ENCODE measurements around the gene AOC3.
"Not testable (repeated sequence)": the region's sequence is repeated elsewhere in the genome, so short reads cannot be mapped to it uniquely, and the experiment has no call there.

AOC3 gene

DNA sequence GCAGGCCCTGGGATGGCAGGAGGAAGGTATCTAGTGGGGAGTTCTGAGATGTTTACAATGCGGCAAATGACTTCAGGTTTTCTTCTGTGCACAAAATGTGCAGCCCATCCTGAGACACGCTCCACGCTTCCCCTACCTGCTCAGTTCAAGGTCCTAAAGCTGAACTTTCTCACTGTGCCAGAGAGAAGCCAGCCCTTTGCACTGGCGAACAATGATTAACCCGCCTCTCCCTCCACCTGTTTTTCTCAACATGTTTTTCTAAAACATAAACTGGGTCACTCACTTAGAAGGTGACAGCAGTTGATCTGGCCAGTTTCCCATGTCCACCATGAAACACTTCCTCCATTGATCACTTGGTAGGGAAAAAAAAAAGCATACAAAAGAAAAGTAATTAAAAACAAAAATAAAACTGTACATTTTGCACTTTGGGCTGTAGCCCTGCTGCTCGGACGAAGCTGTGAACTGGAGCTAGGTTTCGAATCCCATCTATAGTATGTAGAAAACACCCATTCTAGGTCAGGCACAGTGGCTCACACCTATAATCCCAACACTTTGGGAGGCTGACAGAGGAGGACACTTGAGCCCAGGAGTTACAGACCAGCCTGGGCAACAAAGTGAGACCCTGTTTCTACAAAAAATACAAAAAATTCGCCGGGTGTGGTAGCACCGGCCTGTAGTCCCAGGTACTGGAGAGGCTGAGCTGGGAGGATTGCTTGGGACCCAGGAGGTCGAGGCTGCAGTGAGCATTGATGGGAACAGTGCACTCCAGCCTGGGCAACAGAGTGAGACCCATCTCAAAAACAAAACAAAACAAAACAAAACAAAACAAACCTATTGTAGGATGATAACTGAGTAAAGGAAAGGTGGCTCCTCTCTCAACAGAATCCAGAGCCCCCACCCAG, 43.5 kb downstream of the AOC3 start:
- DNase-seq: no peak

DNA sequence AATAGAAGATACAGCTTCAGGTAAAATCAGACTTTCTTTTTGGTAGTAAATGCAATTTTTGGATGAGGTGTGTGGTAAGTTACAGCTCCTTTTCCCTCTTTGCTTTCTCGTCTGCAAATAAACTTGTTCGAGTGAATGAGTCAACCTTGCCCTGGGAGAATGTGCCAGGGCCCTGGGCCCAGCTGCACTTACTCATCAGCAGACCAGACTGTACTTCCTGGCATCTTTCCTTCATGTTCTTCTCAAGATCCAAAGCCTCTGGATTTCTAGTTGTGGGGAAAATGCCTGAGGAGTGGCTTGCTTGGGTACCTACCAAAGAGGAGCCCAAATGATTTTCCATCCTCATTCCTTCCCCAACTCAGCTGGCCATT, 44.2 kb downstream of the AOC3 start:
- no peak for DNase-seq

DNA sequence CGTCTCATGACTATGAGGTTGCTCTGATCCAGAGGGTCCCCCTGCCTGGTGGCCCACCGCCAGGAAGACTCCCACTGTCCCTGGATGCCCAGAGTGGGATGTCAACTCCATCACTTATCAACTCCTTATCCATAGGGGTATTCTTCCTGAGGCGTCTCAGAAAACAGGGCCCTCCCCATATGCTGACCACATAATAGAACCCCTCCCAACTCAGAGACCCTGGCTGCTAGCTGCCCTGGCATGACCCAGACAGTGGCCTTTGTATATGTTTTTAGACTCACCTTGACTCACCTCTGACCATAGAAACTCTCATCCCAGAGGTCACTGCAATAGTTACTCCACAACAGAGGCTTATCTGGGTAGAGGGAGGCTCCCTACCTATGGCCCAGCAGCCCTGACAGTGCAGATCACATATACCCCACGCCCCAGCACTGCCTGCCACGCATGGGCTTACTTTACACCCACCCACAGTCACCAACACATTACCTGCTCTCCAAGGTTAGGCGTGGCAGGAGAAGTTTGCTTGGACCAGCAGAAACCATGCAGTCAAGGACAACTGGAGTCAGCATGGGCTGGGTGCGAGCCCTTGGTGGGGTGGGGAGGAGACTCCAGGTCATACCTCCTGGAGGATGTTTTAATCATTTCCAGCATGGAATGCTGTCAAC, 47.3 kb downstream of the AOC3 start:
- DNase-seq: no peak

DNA sequence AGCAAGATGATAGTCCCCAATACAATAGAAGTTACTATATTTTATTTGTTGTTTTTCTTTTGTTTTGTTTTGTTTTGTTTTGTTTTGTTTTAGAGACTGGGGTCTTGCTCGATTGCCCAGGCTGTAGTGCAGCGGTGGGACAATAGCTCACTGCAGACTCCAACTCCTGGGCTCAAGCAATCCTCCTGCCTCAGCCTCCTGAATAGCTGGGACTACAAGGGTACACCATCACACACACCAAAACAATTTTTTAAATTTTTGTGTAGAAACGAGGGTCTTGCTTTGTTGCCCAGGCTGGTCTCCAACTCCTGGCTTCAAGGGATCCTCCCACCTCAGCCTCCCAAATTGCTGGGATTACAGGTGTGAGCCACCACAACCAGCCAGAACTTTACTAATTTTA, 49.0 kb downstream of the AOC3 start:
- not testable (repeated sequence) for DNase-seq

DNA sequence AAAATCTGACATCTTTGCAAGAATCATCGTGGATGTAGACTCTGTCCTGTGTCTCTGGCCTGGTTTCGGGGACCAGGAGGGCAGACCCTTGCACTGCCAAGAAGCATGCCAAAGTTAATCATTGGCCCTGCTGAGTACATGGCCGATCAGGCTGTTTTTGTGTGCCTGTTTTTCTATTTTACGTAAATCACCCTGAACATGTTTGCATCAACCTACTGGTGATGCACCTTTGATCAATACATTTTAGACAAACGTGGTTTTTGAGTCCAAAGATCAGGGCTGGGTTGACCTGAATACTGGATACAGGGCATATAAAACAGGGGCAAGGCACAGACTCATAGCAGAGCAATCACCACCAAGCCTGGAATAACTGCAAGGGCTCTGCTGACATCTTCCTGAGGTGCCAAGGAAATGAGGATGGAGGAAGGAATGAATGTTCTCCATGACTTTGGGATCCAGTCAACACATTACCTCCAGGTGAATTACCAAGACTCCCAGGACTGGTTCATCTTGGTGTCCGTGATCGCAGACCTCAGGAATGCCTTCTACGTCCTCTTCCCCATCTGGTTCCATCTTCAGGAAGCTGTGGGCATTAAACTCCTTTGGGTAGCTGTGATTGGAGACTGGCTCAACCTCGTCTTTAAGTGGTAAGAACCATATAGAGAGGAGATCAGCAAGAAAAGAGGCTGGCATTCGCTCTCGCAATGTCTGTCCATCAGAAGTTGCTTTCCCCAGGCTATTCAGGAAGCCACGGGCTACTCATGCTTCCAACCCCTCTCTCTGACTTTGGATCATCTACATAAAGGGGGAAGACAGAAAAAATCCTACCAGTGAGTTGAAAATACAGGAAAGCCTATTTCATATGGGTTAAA, 49.7 kb downstream of the AOC3 start, which contains the start of gene G6PC1:
G6PC1 (plus strand) TSS at position 340 of the 872 bp plus-strand sequence; CDS start at position 418, 78 bp downstream.
- DNase-seq: no peak

DNA sequence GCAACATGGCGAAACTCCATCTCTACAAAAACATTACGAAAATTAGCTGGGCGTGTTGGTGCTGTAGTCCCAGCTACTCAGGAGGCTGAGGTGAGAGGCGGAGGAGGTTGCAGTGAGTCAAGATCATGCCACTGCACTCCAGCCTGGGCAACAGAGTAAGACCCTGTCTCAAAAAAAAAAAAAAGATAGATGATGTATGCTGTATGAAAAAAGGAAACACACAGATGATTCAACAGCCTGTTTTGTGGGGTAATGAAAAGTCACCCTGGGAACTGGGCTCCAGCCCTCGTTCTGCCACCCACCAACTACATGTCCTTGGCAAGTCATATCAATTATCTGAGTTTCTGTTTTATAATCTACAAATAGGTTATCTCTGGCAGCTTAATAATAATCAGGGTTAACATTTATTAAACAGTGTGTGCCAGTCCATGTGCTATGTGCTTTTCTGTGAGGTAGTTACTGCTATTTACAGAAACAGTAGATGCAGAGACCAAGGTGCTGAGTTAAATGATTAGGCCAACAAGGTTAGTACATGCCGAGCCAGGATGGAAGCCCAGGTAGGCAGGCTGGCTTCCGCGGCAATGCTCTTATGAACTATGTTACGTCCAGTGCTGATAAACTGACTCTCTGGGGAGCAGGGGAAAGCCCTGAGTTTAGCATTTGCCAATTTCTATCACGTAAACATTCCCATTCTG, 50.7 kb downstream of the AOC3 start:
- no peak for DNase-seq

DNA sequence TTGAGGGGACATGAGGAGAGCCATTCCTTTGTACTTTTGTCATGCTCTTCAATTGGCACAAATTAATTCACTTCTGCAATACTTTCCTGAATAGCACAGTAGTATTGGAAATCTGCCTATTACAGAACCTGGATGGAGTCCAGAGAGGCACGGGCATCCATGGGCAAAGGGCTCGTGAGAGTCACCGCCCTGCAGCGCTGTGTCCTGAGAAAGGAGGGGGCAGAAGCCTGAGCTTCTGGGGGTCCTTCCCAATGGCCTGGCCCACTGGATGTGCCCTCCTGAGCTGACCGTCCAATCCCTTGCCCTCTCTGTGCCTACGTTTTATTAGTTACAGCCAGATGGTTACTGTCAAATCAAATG, 53.1 kb downstream of the AOC3 start:
- DNase-seq: no peak

DNA sequence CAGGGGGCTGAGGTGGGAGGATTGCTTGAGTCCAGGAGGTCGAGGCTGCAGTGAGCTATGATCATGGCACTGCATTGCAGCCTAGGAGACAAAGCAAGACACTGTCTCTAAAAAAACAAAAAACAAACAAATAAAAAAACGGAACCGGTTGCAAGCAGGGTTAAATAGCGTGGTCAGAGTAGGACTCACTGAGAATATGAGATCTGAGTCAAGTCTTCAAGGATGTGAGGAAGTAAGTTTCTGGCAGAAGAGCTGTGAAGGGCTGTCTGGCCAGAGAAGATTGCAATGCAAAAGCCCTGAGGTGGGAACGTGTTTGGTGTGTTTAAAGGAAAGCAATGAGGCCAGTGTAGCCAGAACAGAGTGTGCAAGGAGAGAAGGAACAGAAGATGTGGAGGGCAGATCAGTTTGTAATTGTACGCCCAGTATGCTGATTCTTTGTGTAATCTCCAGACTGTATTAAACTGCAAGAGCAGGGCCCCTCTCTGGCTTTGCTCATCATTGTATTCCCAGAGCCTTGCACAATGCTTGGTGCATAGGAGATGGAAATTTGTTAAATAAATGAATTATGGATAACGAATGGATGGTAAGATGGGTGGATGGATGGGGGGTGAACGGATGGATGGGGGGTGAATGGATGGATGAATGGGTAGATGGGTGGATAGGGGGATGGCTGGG, 55.9 kb downstream of the AOC3 start:
- DNase-seq: no peak
